Lower lobe of right lung (tissue), 2 donors: Measurements from ENCODE around the gene TCF3. TPM values are rescaled to one million over a fixed set of nuclear protein-coding genes. Genes with fewer than 3 reads are reported as not detected.

Experiments
- ATAC-seq, 2 donors: fragments of 200-7000 bp; cut with Tn5 transposase; one replicate each; pipeline ENCODE4 v1.9.1; 2020 to 2022; ENCODE audit warnings: mild to moderate bottlenecking in 2 of 2, moderate library complexity in 2 of 2
- DNase-seq: peaks from one replicate; pipeline ENCODE4 v3.0.0-alpha.2; 2020
- H3K27ac ChIP-seq: fragments of 200-600 bp; one replicate; pipeline ENCODE4 v1.8.0; 2022
- H3K27me3 ChIP-seq: fragments of 200-600 bp; one replicate; pipeline ENCODE4 v1.8.0; 2022; ENCODE audit warnings: low read depth
- H3K36me3 ChIP-seq: fragments of 200-600 bp; one replicate; pipeline ENCODE4 v1.8.0; 2022; ENCODE audit warnings: mild to moderate bottlenecking
- H3K4me1 ChIP-seq: fragments of 200-600 bp; one replicate; pipeline ENCODE4 v1.8.0; 2022
- H3K4me3 ChIP-seq: fragments of 200-600 bp; one replicate; pipeline ENCODE4 v1.8.0; 2022; ENCODE audit warnings: mild to moderate bottlenecking
- H3K9me3 ChIP-seq: fragments of 200-600 bp; one replicate; pipeline ENCODE4 v1.8.0; 2022
- intact Hi-C: fragments of 100-400 bp; cut with DNase I; formaldehyde crosslinking; loops from one replicate; pipeline ENCODE4 v1.11.0; 2022
- total RNA-seq: library from RNA; stranded (reverse); fragmentation: NEBNext Ultra II Directional; extraction: Animal tissue kit (Norgen Biotek cat#: 25700); gene quantifications from one replicate; pipeline ENCODE4 v1.2.1, GENCODE V29; 2021
- TF ChIP-seq, protein P1 (sequence below): fragments of 200-600 bp; IDR thresholded peaks from one replicate; pipeline ENCODE4 v1.8.0; 2022; ENCODE audit warnings: antibody characterized with exemption, mild to moderate bottlenecking
- donor health status: DM: no; HTN: yes; CAD: no; lungs with severe emphysema.

TCF3 gene
- total RNA-seq, 1 donor from 2014 or later = 44.5 TPM

DNA sequence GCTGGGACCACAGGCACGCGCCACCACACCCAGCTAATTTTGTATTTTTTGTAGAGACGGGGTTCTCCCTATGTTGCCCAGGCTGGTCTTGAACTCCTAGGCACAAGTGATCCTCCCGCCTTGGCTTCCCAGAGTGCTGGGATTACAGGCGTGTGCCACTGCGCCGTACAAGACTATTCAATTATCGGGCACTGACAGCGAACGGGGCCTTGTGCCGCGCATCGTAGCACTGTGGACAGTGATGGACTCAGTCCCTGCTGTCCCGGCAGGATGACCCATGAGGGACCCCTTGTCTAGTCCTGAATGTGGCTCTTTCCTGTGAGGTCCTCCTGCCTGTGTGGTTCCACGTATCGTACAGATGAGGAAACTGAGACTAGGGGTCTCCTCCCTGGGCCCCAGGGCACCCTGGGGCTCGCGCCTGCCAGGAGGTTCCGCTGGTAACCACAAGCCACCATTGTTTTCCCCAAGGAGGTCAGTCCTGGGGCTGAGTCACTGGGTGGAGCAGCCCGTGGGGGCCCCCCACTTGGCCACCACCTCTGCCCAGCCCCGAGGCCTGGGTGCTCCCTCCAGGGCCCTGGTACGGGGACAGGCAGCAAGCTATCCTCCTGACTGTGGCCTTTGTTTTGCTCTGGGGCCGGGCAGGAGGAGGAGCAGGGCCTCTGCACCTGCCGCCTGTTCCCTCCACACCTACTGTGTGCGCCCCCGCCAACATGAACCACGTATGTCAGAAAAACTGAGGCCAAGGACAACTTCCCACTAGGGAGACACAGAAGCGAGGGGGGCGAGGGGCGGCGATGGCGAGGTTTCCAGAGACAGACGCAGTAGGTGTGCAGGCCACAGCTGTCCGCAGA lies 2.9 kb upstream of the TCF3 start:
- H3K27ac ChIP-seq = no peak overlapping the region

DNA sequence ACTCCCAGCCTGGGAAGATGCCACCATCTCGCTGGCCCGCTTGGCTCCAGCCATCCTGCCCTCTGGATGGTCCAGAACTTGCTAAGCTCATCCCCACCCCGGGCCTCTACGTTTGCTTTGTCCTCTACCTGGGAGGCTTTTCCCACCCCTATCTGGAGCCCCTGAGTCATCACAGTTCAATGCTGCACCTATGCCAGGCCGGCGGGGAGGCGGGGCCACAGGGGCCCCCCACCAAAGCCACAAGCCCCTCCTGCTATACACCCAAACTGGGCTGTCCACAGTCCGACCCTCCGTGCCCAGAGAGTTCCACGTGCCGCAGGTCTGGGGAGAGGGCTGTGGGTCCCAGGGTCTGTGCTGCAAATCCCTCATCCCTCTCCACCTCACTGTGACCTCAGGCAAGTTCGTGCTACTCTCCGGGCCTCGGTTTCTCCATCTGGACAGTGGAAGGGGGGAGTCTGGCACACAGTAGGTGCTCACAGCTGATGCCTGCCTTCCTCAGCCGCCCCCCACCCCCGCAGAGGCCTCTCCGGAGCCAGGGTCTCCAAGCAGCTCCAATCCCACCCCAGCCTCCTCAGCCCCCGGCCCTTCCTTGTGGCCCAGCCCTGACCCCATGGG lies 1.9 kb upstream of the TCF3 start:
- ATAC-seq (no peak), DNase-seq (no peak)
- no peaks in the 10 kb centered on the region for H3K9me3 ChIP-seq
- H3K36me3 ChIP-seq = peaks cover 6% of the 10 kb centered on the region
- peaks cover 25% of the 10 kb centered on the region for H3K4me1 ChIP-seq
- no peak overlapping the region for H3K4me3 ChIP-seq
- no peaks in the 10 kb centered on the region for H3K27me3 ChIP-seq
- intact Hi-C loops = no loop called here
- H3K27ac ChIP-seq = no peak overlapping the region
- TF ChIP-seq, protein P1, sequence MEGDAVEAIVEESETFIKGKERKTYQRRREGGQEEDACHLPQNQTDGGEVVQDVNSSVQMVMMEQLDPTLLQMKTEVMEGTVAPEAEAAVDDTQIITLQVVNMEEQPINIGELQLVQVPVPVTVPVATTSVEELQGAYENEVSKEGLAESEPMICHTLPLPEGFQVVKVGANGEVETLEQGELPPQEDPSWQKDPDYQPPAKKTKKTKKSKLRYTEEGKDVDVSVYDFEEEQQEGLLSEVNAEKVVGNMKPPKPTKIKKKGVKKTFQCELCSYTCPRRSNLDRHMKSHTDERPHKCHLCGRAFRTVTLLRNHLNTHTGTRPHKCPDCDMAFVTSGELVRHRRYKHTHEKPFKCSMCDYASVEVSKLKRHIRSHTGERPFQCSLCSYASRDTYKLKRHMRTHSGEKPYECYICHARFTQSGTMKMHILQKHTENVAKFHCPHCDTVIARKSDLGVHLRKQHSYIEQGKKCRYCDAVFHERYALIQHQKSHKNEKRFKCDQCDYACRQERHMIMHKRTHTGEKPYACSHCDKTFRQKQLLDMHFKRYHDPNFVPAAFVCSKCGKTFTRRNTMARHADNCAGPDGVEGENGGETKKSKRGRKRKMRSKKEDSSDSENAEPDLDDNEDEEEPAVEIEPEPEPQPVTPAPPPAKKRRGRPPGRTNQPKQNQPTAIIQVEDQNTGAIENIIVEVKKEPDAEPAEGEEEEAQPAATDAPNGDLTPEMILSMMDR = no peak

More for the DNA sequence above, 2.9 kb upstream of the TCF3 start:
- no peak for DNase-seq
- no peak overlapping the region for H3K4me3 ChIP-seq
- intact Hi-C loops = no loop called here
- no peaks in the 10 kb centered on the region for H3K9me3 ChIP-seq
- no peaks in the 10 kb centered on the region for H3K36me3 ChIP-seq
- no peak for ATAC-seq
- TF ChIP-seq, protein P1 = no peak
- H3K27me3 ChIP-seq = no peaks in the 10 kb centered on the region
- peaks cover 23% of the 10 kb centered on the region for H3K4me1 ChIP-seq

DNA sequence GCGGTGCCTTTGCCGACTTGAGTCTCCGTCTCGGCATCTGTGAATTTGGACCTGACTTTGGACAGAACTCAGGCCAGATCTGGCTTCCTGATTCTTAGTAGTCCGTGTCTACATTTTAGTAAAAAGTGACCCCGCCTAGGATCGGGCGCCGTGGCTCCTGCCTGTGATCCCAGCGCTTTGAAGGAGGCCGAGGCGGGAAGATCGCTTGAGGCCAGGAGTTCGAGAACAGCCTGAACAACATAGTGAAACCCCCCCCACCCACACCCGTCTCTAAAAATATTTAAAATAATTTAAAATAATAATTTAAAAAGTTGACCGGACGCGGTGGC lies 849 bp upstream of the TCF3 start:
- intact Hi-C loops = no loop called here
- Histone ChIP-seq H3K36me3 (peaks cover 15% of the 10 kb centered on the region), H3K4me1 (peaks cover 25% of the 10 kb centered on the region), H3K9me3 (no peaks in the 10 kb centered on the region), H3K27me3 (no peaks in the 10 kb centered on the region), H3K4me3 (peak overlapping the region; percentile 68), H3K27ac (peak overlapping the region; percentile 100)
- ATAC-seq = peak in 1 of 2 donors; percentile 0
- TF ChIP-seq, protein P1 = no peak
- no peak for DNase-seq

DNA sequence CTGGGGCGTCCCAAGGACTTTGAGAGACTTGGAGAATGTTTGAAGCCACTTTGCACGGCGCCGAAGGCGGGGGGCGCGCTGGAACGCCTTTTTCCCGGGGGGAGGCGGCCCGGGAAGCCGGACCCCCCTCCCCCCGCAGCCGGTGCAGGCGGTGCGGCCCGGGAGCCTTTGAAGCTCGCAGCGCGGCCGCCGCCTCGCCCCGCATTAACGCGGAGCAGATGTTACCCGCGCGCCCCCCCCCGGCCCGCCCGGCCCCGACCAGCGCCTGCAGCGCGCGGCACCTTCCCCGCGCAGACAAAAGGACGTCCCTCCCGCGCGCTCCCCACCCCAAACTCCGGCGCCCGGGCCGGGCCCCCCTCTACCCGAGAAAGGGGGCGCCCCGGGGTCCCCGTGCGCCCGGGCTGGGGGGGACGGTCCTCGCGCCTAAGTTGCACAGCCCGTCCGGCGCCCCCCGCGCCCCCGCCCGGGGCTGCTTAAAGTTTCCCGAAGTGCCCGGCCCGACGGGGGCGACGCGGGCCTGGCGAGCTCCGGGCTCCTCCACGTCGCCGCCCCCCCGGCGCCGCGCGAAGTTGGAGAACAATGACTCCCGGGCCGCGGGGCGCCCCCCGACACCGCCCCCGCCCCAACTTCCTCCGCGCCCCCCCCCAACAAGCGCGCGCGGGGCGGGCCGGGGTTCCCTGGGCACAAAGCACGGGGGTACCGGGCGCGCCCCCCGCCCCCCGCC lies 685 bp downstream of the TCF3 start:
- Histone ChIP-seq H3K4me3 (peak overlapping the region; percentile 83), H3K9me3 (no peaks in the 10 kb centered on the region), H3K27ac (peak overlapping the region; percentile 62), H3K27me3 (no peaks in the 10 kb centered on the region), H3K4me1 (peaks cover 20% of the 10 kb centered on the region), H3K36me3 (peaks cover 25% of the 10 kb centered on the region)
- TF ChIP-seq, protein P1 = no peak
- DNase-seq = peak; percentile 66
- intact Hi-C loops = no loop called here
- ATAC-seq = peak in 1 of 2 donors; percentile 6

DNA sequence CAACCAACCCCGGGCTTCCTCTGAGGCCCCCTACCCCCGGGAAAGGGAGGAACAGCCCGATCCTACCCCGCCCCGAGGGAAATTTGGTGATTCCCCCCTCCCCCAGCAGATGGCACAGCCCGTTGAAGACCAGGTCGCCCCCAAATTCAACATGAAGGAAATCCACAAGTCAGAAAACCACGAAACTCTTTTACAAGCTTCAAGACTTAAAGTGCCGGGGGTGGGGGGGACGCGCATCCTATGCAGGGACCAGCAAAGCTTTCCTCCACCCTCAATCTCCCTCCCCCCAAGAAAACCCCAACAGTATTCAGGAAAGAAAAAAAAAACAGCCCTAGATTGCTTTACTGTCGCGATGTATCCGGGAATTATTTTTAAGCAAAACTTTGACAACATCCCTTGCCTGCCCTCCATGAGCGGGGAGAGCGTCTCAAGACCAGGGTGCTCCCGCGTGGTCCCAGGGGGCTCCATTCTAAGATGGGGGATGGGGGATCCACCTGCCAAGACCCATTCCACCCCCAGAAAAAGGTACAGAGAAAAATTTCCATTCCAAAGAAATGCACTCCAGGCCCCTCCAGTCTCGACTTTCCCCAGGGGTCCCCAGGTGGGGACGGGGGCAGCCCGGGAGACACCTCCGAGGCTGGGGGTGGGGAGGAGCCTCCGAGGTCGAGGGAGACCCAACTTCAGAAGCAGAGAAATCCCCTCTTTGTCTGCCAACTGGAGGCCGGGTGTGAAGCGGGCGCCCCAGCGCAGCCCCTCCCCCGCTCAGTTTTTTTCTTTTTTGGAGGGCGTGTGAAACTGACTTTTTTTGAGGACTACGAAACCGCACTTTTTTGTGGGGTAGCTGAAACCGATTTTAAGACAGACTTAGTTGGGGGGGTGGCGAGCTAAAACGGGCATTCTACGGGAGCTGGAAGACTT lies 1.5 kb downstream of the TCF3 start:
- Histone ChIP-seq H3K4me3 (peak overlapping the region; percentile 83), H3K27ac (peak overlapping the region; percentile 3), H3K36me3 (peaks cover 32% of the 10 kb centered on the region), H3K4me1 (peaks cover 20% of the 10 kb centered on the region), H3K27me3 (no peaks in the 10 kb centered on the region), H3K9me3 (no peaks in the 10 kb centered on the region)
- TF ChIP-seq, protein P1 = no peak
- DNase-seq (no peak), ATAC-seq (no peak)
- intact Hi-C loops = no loop called here
